Stomach (tissue), 4 donors: Measurements from ENCODE around the gene TRAPPC6A.

Experiments
- POLR2AphosphoS5 ChIP-seq, 3 donors: sonication (generic); formaldehyde crosslinking; IDR thresholded peaks; one replicate each; pipeline ENCODE4 v1.6.1; 2016; ENCODE audit warnings: antibody characterized with exemption in 3 of 3
- TF ChIP-seq, protein P1 (sequence below), 7 experiments: fragments of 450-650 bp in 4 of 7; fragments of 200-600 bp in 3 of 7; sonication (generic) in 3 of 7; IDR thresholded peaks; one replicate each; pipeline ENCODE4 v1.5.1; 2016 to 2019; ENCODE audit warnings: antibody characterized with exemption in 7 of 7, control low read depth in 2 of 7, mild to moderate bottlenecking in 1 of 7

DNA sequence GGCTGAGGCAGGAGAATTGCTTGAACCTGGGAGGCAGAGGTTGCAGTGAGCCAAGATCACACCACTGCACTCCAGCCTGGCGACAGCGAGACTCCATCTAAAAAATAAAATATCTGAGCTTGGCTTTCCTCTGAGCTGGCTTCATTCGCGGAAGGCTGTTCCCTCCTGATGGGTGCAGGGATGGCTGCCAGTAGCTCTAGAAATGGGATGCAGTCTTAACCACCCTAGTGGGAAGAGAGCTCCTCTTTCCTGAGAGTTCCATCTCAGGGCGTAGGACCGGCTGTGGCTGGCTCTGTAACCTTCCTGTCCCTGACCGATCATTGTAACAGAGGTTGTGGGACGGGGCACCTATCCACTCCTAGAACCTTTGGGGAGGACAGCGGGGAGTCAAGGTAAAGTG, 52.7 kb downstream of the TRAPPC6A start:
- TF ChIP-seq, protein P1, sequence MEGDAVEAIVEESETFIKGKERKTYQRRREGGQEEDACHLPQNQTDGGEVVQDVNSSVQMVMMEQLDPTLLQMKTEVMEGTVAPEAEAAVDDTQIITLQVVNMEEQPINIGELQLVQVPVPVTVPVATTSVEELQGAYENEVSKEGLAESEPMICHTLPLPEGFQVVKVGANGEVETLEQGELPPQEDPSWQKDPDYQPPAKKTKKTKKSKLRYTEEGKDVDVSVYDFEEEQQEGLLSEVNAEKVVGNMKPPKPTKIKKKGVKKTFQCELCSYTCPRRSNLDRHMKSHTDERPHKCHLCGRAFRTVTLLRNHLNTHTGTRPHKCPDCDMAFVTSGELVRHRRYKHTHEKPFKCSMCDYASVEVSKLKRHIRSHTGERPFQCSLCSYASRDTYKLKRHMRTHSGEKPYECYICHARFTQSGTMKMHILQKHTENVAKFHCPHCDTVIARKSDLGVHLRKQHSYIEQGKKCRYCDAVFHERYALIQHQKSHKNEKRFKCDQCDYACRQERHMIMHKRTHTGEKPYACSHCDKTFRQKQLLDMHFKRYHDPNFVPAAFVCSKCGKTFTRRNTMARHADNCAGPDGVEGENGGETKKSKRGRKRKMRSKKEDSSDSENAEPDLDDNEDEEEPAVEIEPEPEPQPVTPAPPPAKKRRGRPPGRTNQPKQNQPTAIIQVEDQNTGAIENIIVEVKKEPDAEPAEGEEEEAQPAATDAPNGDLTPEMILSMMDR (IDR thresholded peaks at IDR 0.05): no peak
- TF ChIP-seq POLR2AphosphoS5 (IDR thresholded peaks at IDR 0.05): no peak
